TTC549 (cell line): ENCODE results near the gene GH2.
"Not testable (repeated sequence)": the region's sequence is repeated elsewhere in the genome, so short reads cannot be mapped to it uniquely, and the experiment has no call there.

Experiments used
- FAIRE-seq: peaks from 2 replicates; lab custom pipeline; 2012; peaks lifted over from hg19 to GRCh38; lab: Jason Lieb, UNC

Gene GH2

GRCh38 chr17:63881935-63882601, at the start of gene GH2:
Gene GH2, minus strand, starts transcription at chr17:63881944. Its CDS starts 143 bp downstream, at chr17:63881801.
- FAIRE-seq = no peak

- no peak for FAIRE-seq
These were observed 49.3 kb upstream of the GH2 start for GRCh38 chr17:63930951-63931575.

GRCh38 chr17:63929860-63930766, 48.4 kb upstream of the GH2 start:
- no peak for FAIRE-seq

GRCh38 chr17:63928966-63929695, 47.4 kb upstream of the GH2 start:
- FAIRE-seq = no peak

GRCh38 chr17:63928172-63928666, 46.5 kb upstream of the GH2 start:
- FAIRE-seq = no peak

- FAIRE-seq = no peak
These were observed 45.9 kb upstream of the GH2 start for GRCh38 chr17:63927464-63928171.

- FAIRE-seq = no peak
These were observed 44.4 kb upstream of the GH2 start for GRCh38 chr17:63926164-63926563.

GRCh38 chr17:63925615-63926014, 43.9 kb upstream of the GH2 start:
- FAIRE-seq = no peak

- FAIRE-seq = not testable (repeated sequence)
These were observed 40.7 kb upstream of the GH2 start for GRCh38 chr17:63922402-63922801.

GRCh38 chr17:63920779-63921178, 39.0 kb upstream of the GH2 start:
- FAIRE-seq = not testable (repeated sequence)

- not testable (repeated sequence) for FAIRE-seq
These were observed 38.3 kb upstream of the GH2 start for GRCh38 chr17:63920050-63920449.

GRCh38 chr17:63919311-63919723, 37.6 kb upstream of the GH2 start:
- FAIRE-seq = no peak

- FAIRE-seq = not testable (repeated sequence)
These were observed 37.1 kb upstream of the GH2 start, which contains the start of gene GH1 for GRCh38 chr17:63918789-63919305. Gene GH1, minus strand, starts transcription at chr17:63918839. Its CDS starts 63 bp downstream, at chr17:63918776.

- no peak for FAIRE-seq
These were observed 36.6 kb upstream of the GH2 start for GRCh38 chr17:63918305-63918704.

GRCh38 chr17:63917646-63918045, 35.9 kb upstream of the GH2 start:
- FAIRE-seq = no peak

- not testable (repeated sequence) for FAIRE-seq
These were observed 35.5 kb upstream of the GH2 start for GRCh38 chr17:63917206-63917605.

- FAIRE-seq = no peak
These were observed 34.9 kb upstream of the GH2 start for GRCh38 chr17:63916566-63917185.

- not testable (repeated sequence) for FAIRE-seq
These were observed 34.0 kb upstream of the GH2 start for GRCh38 chr17:63915753-63916152.

GRCh38 chr17:63914471-63914870, 32.7 kb upstream of the GH2 start:
- no peak for FAIRE-seq

GRCh38 chr17:63911657-63912100, 29.9 kb upstream of the GH2 start:
- no peak for FAIRE-seq
